HG03558 (cell line): ENCODE results near the gene WNT2B.

Experiments
- ATAC-seq: cut with Tn5 transposase; IDR thresholded peaks from one replicate; pipeline ENCODE4 v1.9.1; 2021; ENCODE audit warnings: moderate number of reproducible peaks; ENCODE audit not compliant: unreplicated experiment; ENCODE audit errors: extremely low read depth

The WNT2B gene

GRCh38 chr1:112504001-112504660 lies 4.6 kb upstream of the WNT2B start:
- ATAC-seq = no peak

- no peak for ATAC-seq
These were observed 3.9 kb upstream of the WNT2B start for GRCh38 chr1:112504661-112505399.

- no peak for ATAC-seq
These were observed 3.4 kb upstream of the WNT2B start for GRCh38 chr1:112505400-112505785.

- no peak for ATAC-seq
These were observed 2.9 kb upstream of the WNT2B start for GRCh38 chr1:112505878-112506277.

- no peak for ATAC-seq
These were observed 2.5 kb upstream of the WNT2B start for GRCh38 chr1:112506306-112506705.

- no peak for ATAC-seq
These were observed 2.0 kb upstream of the WNT2B start for GRCh38 chr1:112506731-112507130.

- ATAC-seq = no peak
These were observed 1.4 kb upstream of the WNT2B start for GRCh38 chr1:112507336-112507735.

- ATAC-seq = no peak
These were observed 866 bp upstream of the WNT2B start for GRCh38 chr1:112507921-112508277.

GRCh38 chr1:112509005-112509659 lies 367 bp downstream of the WNT2B start:
- ATAC-seq = no peak

- no peak for ATAC-seq
These were observed 954 bp downstream of the WNT2B start for GRCh38 chr1:112509660-112510178.

GRCh38 chr1:112510340-112510739 lies 1.6 kb downstream of the WNT2B start:
- no peak for ATAC-seq

- no peak for ATAC-seq
These were observed 3.1 kb downstream of the WNT2B start for GRCh38 chr1:112511897-112512296.

- ATAC-seq = no peak
These were observed 4.5 kb downstream of the WNT2B start for GRCh38 chr1:112513112-112513870.

GRCh38 chr1:112514901-112515300 lies 6.1 kb downstream of the WNT2B start:
- ATAC-seq = no peak

GRCh38 chr1:112515311-112516009 lies 6.7 kb downstream of the WNT2B start:
- no peak for ATAC-seq

GRCh38 chr1:112516141-112516540 lies 7.4 kb downstream of the WNT2B start:
- no peak for ATAC-seq

- no peak for ATAC-seq
These were observed 8.5 kb downstream of the WNT2B start for GRCh38 chr1:112517231-112517630.

GRCh38 chr1:112517646-112518045 lies 8.9 kb downstream of the WNT2B start:
- no peak for ATAC-seq

GRCh38 chr1:112518186-112518585 lies 9.4 kb downstream of the WNT2B start:
- ATAC-seq = no peak

GRCh38 chr1:112520166-112520565 lies 11.4 kb downstream of the WNT2B start:
- ATAC-seq = no peak
